Posterior cingulate gyrus (tissue), 11 donors: Measurements from ENCODE around the gene TRUB1.

Experiments used
- DNase-seq, 10 donors: peaks; one replicate each; pipeline versions ENCODE4 v3.0.0 to v3.0.0-alpha.2; 2020 to 2021; ENCODE audit warnings: mixed read lengths in 3 of 10
- intact Hi-C: fragments of 100-400 bp; cut with DNase I; formaldehyde crosslinking; loops from one replicate; pipeline ENCODE4 v1.15.1; 2023

The TRUB1 gene

GRCh38 chr10:114973997-114974396 lies 36.0 kb downstream of the TRUB1 start:
- no peak for DNase-seq
- intact Hi-C loops, result no loop called here

GRCh38 chr10:114974625-114975024 lies 36.6 kb downstream of the TRUB1 start:
- intact Hi-C loops, result no loop called here

GRCh38 chr10:114975091-114975490 lies 37.1 kb downstream of the TRUB1 start:
- DNase-seq, result no peak

More at GRCh38 chr10:114974625-114975024, 36.6 kb downstream of the TRUB1 start:
- no peak for DNase-seq

GRCh38 chr10:114982989-114983388 lies 45.0 kb downstream of the TRUB1 start:
- intact Hi-C loops, result no loop called here
- no peak for DNase-seq

More at GRCh38 chr10:114975091-114975490, 37.1 kb downstream of the TRUB1 start:
- intact Hi-C loops, result no loop called here

GRCh38 chr10:114987995-114988394 lies 50.0 kb downstream of the TRUB1 start:
- no peak for DNase-seq
- intact Hi-C loops, result no loop called here

GRCh38 chr10:114990586-114990985 lies 52.6 kb downstream of the TRUB1 start:
- intact Hi-C loops, result no loop called here
- DNase-seq, result no peak

GRCh38 chr10:114990991-114991390 lies 53.0 kb downstream of the TRUB1 start:
- no peak for DNase-seq
- intact Hi-C loops, result no loop called here

GRCh38 chr10:114992189-114992775 lies 54.3 kb downstream of the TRUB1 start:
- intact Hi-C loops, result no loop called here
- no peak for DNase-seq

- DNase-seq, result no peak
- intact Hi-C loops, result no loop called here
Measured at GRCh38 chr10:114995468-114996247, 57.7 kb downstream of the TRUB1 start.

GRCh38 chr10:114996542-114996941 lies 58.5 kb downstream of the TRUB1 start:
- no peak for DNase-seq
- intact Hi-C loops, result no loop called here

GRCh38 chr10:114998993-114999392 lies 61.0 kb downstream of the TRUB1 start:
- intact Hi-C loops, result no loop called here
- DNase-seq, result no peak

- intact Hi-C loops, result no loop called here
- DNase-seq, result peak in 6 of 10 donors; percentile 10 to 84 (median 31)
Measured at GRCh38 chr10:115001506-115002381, 63.7 kb downstream of the TRUB1 start.

- intact Hi-C loops, result no loop called here
- DNase-seq, result no peak
Measured at GRCh38 chr10:115003396-115003795, 65.4 kb downstream of the TRUB1 start.

- intact Hi-C loops, result no loop called here
- no peak for DNase-seq
Measured at GRCh38 chr10:115004236-115004862, 66.4 kb downstream of the TRUB1 start.

- intact Hi-C loops, result no loop called here
- DNase-seq, result peak in 1 of 10 donors; percentile 68
Measured at GRCh38 chr10:115005771-115006170, 67.8 kb downstream of the TRUB1 start.

- intact Hi-C loops, result no loop called here
- DNase-seq, result no peak
Measured at GRCh38 chr10:115018185-115018931, 80.4 kb downstream of the TRUB1 start.

GRCh38 chr10:115020449-115020848 lies 82.5 kb downstream of the TRUB1 start:
- DNase-seq, result no peak
- intact Hi-C loops, result no loop called here

GRCh38 chr10:115022733-115023132 lies 84.7 kb downstream of the TRUB1 start:
- DNase-seq, result no peak
- intact Hi-C loops, result no loop called here

GRCh38 chr10:115023715-115024114 lies 85.7 kb downstream of the TRUB1 start:
- intact Hi-C loops, result no loop called here
- DNase-seq, result no peak

- intact Hi-C loops, result no loop called here
- DNase-seq, result no peak
Measured at GRCh38 chr10:115024371-115024770, 86.4 kb downstream of the TRUB1 start.
